Loucy (cell line): Measurements from ENCODE around the gene CALCB.
"Not testable (repeated sequence)": the region's sequence is repeated elsewhere in the genome, so short reads cannot be mapped to it uniquely, and the experiment has no call there.

ENCODE experiments used
- EZH2phosphoT487 ChIP-seq: fragments of 200-600 bp; IDR thresholded peaks from 2 replicates; pipeline ENCODE4 v1.6.1; 2018; ENCODE audit warnings: antibody characterized with exemption, mild to moderate bottlenecking, moderate library complexity, borderline replicate concordance
- TF ChIP-seq, protein P1 (sequence below): fragments of 200-600 bp; sonication (generic); conservative IDR thresholded peaks from 2 replicates; pipeline ENCODE4 v1.5.1; 2014; ENCODE audit warnings: mild to moderate bottlenecking, antibody characterized with exemption, low read length

GRCh38 chr11:15031945-15032344 lies 41.4 kb upstream of the CALCB start:
- TF ChIP-seq, protein P1, sequence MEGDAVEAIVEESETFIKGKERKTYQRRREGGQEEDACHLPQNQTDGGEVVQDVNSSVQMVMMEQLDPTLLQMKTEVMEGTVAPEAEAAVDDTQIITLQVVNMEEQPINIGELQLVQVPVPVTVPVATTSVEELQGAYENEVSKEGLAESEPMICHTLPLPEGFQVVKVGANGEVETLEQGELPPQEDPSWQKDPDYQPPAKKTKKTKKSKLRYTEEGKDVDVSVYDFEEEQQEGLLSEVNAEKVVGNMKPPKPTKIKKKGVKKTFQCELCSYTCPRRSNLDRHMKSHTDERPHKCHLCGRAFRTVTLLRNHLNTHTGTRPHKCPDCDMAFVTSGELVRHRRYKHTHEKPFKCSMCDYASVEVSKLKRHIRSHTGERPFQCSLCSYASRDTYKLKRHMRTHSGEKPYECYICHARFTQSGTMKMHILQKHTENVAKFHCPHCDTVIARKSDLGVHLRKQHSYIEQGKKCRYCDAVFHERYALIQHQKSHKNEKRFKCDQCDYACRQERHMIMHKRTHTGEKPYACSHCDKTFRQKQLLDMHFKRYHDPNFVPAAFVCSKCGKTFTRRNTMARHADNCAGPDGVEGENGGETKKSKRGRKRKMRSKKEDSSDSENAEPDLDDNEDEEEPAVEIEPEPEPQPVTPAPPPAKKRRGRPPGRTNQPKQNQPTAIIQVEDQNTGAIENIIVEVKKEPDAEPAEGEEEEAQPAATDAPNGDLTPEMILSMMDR, result not testable (repeated sequence)
- not testable (repeated sequence) for TF ChIP-seq EZH2phosphoT487
